Keratinocyte (primary cell): ENCODE results near the gene EGFLAM. TPM values are rescaled to one million over a fixed set of nuclear protein-coding genes. Genes with fewer than 3 reads are reported as not detected.

Experiments used
- DNase-seq: peaks from one replicate; pipeline ENCODE4 v3.0.0-alpha.2; 2011; ENCODE audit warnings: low read depth, missing footprints, low spot score
- FAIRE-seq: peaks from 2 replicates; lab custom pipeline; 2011; peaks lifted over from hg19 to GRCh38; lab: Jason Lieb, UNC
- H2AFZ ChIP-seq: 2 replicates; pipeline ENCODE4 v1.6.0; 2012; ENCODE audit warnings: low read length, control low read depth, inconsistent platforms; ENCODE audit not compliant: control insufficient read depth
- H3K27ac ChIP-seq: 2 replicates; pipeline ENCODE4 v1.5.1; 2011; ENCODE audit warnings: low read length; ENCODE audit not compliant: control insufficient read depth, insufficient read depth
- H3K27me3 ChIP-seq: 3 replicates; pipeline ENCODE4 v1.6.0; 2011; ENCODE audit warnings: low read length; ENCODE audit not compliant: control insufficient read depth, insufficient read depth; ENCODE audit errors: extremely low read depth
- H3K36me3 ChIP-seq, 2 experiments: 2 replicates in 1 of 2; 3 replicates in 1 of 2; pipeline ENCODE4 v1.5.1; 2011; ENCODE audit warnings: low read length in 2 of 2, mild to moderate bottlenecking in 1 of 2; ENCODE audit not compliant: control insufficient read depth in 2 of 2, insufficient read depth in 2 of 2; ENCODE audit errors: extremely low read depth in 1 of 2
- H3K4me1 ChIP-seq: 3 replicates; pipeline ENCODE4 v1.5.1; 2011; ENCODE audit warnings: low read length; ENCODE audit not compliant: control insufficient read depth, insufficient read depth; ENCODE audit errors: extremely low read depth
- H3K4me2 ChIP-seq: 3 replicates; pipeline ENCODE4 v1.6.0; 2011; ENCODE audit warnings: low read depth, low read length; ENCODE audit not compliant: control insufficient read depth, insufficient read depth; ENCODE audit errors: extremely low read depth
- H3K4me3 ChIP-seq, 3 experiments: fragments of 200-600 bp in 1 of 3; sonication (generic) in 1 of 3; 2 replicates in 2 of 3; 3 replicates in 1 of 3; pipeline ENCODE4 v1.5.1; 2011 to 2016; ENCODE audit warnings: low read length in 3 of 3, mild to moderate bottlenecking in 3 of 3, control low read depth in 2 of 3, inconsistent platforms in 1 of 3, low read depth in 1 of 3, mixed read lengths in 1 of 3, mixed run types in 1 of 3, moderate library complexity in 1 of 3; ENCODE audit not compliant: control insufficient read depth in 2 of 3, insufficient read depth in 2 of 3; ENCODE audit errors: extremely low read depth in 1 of 3
- H3K79me2 ChIP-seq: 2 replicates; pipeline ENCODE4 v1.6.0; 2012; ENCODE audit warnings: low read length; ENCODE audit not compliant: control insufficient read depth, insufficient read depth
- H3K9ac ChIP-seq: 3 replicates; pipeline ENCODE4 v1.6.0; 2011; ENCODE audit warnings: low read length; ENCODE audit not compliant: control insufficient read depth, insufficient read depth; ENCODE audit errors: extremely low read depth
- H3K9me1 ChIP-seq: 3 replicates; pipeline ENCODE4 v1.6.0; 2011; ENCODE audit warnings: low read length; ENCODE audit not compliant: control insufficient read depth, insufficient read depth; ENCODE audit errors: extremely low read depth
- H3K9me3 ChIP-seq: 2 replicates; pipeline ENCODE4 v1.5.1; 2012; ENCODE audit warnings: low read depth, low read length; ENCODE audit not compliant: control insufficient read depth
- H4K20me1 ChIP-seq: 3 replicates; pipeline ENCODE4 v1.6.0; 2011; ENCODE audit warnings: low read length; ENCODE audit not compliant: control insufficient read depth, insufficient read depth; ENCODE audit errors: extremely low read depth
- EZH2 ChIP-seq: IDR thresholded peaks from one replicate; pipeline ENCODE4 v1.6.1; 2012; ENCODE audit warnings: inconsistent platforms, mild to moderate bottlenecking, low read length, moderate library complexity
- dilution Hi-C: fragments of 300-500 bp; cut with MboI; formaldehyde crosslinking; loops from one replicate; pipeline ENCODE4 v1.7.0; 2020; ENCODE audit warnings: low sequenced_read_pairs; ENCODE audit not compliant: extremely low pct_ligation_motif_present
- polyA plus RNA-seq, 5 experiments: library from polyadenylated mRNA; depleted of rRNA in 3 of 5; stranded (reverse) in 3 of 5; stranded (forward) in 1 of 5; unstranded in 1 of 5; fragments of >200 nt; gene quantifications; 1 replicate in 1 of 5; 2 replicates in 3 of 5; 3 replicates in 1 of 5; pipeline versions ENCODE4 v1.2.1 to v1.2.3, GENCODE V29; 2011 to 2012; ENCODE audit warnings: missing spikeins in 2 of 5, low read depth in 1 of 5, low replicate concordance in 1 of 5
- TF ChIP-seq, protein P1 (sequence below), 3 experiments: IDR thresholded peaks in 1 of 3; conservative IDR thresholded peaks in 1 of 3; optimal IDR thresholded peaks in 1 of 3; 2 replicates in 2 of 3; 3 replicates in 1 of 3; pipeline versions ENCODE3 to v1.5.1; 2011; ENCODE audit warnings: low read length in 3 of 3, mild to moderate bottlenecking in 3 of 3, moderate library complexity in 2 of 3, control low read depth in 1 of 3, inconsistent platforms in 1 of 3; ENCODE audit not compliant: insufficient read depth in 2 of 3; ENCODE audit errors: extremely low read depth in 1 of 3

EGFLAM gene
- polyA plus RNA-seq, 1 donor (not counting 4 experiments of a cell fraction or from before 2014, with no cell fraction given) = not detected

DNA sequence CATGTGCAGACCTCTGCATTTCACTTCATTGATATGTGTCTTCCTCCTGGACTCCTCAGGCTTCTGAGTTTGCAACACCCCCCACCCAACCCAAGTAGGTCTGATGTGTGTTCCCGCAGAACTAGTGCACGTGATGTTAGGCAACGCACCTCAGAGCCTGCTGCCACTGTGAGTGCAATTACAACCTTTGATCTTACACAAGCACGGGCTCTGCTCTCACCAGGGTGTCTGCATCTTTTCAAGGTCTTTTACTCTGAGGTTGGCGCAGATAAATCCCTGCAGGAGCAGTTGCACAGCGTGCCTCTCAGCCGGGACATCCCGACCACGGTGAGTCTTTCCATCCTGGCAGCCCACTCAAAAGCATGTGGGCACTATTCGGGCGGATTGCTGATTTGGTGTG, 80.1 kb downstream of the EGFLAM start:
- H3K9me3 ChIP-seq = no peaks in the 10 kb centered on the region
- no peaks in the 10 kb centered on the region for H4K20me1 ChIP-seq
- no peaks in the 10 kb centered on the region for H3K79me2 ChIP-seq
- no peaks in the 10 kb centered on the region for H3K27me3 ChIP-seq
- no peak overlapping the region for H3K4me3 ChIP-seq
- TF ChIP-seq, protein P1, sequence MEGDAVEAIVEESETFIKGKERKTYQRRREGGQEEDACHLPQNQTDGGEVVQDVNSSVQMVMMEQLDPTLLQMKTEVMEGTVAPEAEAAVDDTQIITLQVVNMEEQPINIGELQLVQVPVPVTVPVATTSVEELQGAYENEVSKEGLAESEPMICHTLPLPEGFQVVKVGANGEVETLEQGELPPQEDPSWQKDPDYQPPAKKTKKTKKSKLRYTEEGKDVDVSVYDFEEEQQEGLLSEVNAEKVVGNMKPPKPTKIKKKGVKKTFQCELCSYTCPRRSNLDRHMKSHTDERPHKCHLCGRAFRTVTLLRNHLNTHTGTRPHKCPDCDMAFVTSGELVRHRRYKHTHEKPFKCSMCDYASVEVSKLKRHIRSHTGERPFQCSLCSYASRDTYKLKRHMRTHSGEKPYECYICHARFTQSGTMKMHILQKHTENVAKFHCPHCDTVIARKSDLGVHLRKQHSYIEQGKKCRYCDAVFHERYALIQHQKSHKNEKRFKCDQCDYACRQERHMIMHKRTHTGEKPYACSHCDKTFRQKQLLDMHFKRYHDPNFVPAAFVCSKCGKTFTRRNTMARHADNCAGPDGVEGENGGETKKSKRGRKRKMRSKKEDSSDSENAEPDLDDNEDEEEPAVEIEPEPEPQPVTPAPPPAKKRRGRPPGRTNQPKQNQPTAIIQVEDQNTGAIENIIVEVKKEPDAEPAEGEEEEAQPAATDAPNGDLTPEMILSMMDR (optimal IDR thresholded peaks at IDR 0.05 in 1 of 3, IDR thresholded peaks at IDR 0.05 in 1 of 3, conservative IDR thresholded peaks at IDR 0.05 in 1 of 3; ENCODE audit: extremely low read depth in 1 of 3, insufficient read depth in 2 of 3, low read length in 3 of 3) = no peak
- no peak for TF ChIP-seq EZH2
- no peaks in the 10 kb centered on the region for H3K36me3 ChIP-seq
- no peak overlapping the region for H3K4me2 ChIP-seq
- H3K9me1 ChIP-seq = no peaks in the 10 kb centered on the region
- peaks cover 6% of the 10 kb centered on the region for H3K4me1 ChIP-seq
- FAIRE-seq = no peak
- dilution Hi-C loops = no loop called here
- no peak for DNase-seq
- H2AFZ ChIP-seq = no peak overlapping the region
- H3K9ac ChIP-seq = no peak overlapping the region
- H3K27ac ChIP-seq = no peak overlapping the region

GRCh38 chr5:38339446-38339845, 81.1 kb downstream of the EGFLAM start:
- TF ChIP-seq EZH2 = no peak
- TF ChIP-seq, protein P1 (optimal IDR thresholded peaks at IDR 0.05 in 1 of 3, IDR thresholded peaks at IDR 0.05 in 1 of 3, conservative IDR thresholded peaks at IDR 0.05 in 1 of 3; ENCODE audit: extremely low read depth in 1 of 3, insufficient read depth in 2 of 3, low read length in 3 of 3) = no peak
- FAIRE-seq = no peak
- dilution Hi-C loops = no loop called here

More at GRCh38 chr5:38339446-38339845, 81.1 kb downstream of the EGFLAM start:
- no peaks in the 10 kb centered on the region for H3K9me3 ChIP-seq
- no peaks in the 10 kb centered on the region for H3K27me3 ChIP-seq
- H3K9ac ChIP-seq = no peak overlapping the region
- H3K4me2 ChIP-seq = no peak overlapping the region
- H3K79me2 ChIP-seq = no peaks in the 10 kb centered on the region
- no peaks in the 10 kb centered on the region for H3K9me1 ChIP-seq
- H3K4me3 ChIP-seq = no peak overlapping the region
- H3K36me3 ChIP-seq = no peaks in the 10 kb centered on the region
- H4K20me1 ChIP-seq = no peaks in the 10 kb centered on the region
- no peak overlapping the region for H3K27ac ChIP-seq
- DNase-seq = no peak
- peaks cover 6% of the 10 kb centered on the region for H3K4me1 ChIP-seq
- no peak overlapping the region for H2AFZ ChIP-seq
